Spleen (tissue), 11 donors: ENCODE measurements around the gene RAD51. TPM values are rescaled to one million over a fixed set of nuclear protein-coding genes. Genes with fewer than 3 reads are reported as not detected.

Experiments used
- DNase-seq: peaks from one replicate; pipeline ENCODE4 v3.0.0-alpha.2; 2020
- H3K27ac ChIP-seq, 8 donors: fragments of 200-600 bp; sonication (generic) in 7 of 8; 1 replicate in 4 of 8; 2 replicates in 4 of 8; pipeline versions ENCODE4 v1.5.0 to v1.8.0; 2016 to 2021; ENCODE audit warnings: inconsistent platforms in 4 of 8, mild to moderate bottlenecking in 4 of 8, moderate library complexity in 1 of 8
- H3K27me3 ChIP-seq, 7 donors: fragments of 200-600 bp; sonication (generic) in 6 of 7; replicated peaks in 1 of 7; 1 replicate in 4 of 7; 2 replicates in 3 of 7; pipeline versions ENCODE4 v1.5.0 to v1.8.0; 2016 to 2021; ENCODE audit warnings: inconsistent platforms in 3 of 7, mild to moderate bottlenecking in 1 of 7
- H3K36me3 ChIP-seq, 6 donors: fragments of 200-600 bp; sonication (generic) in 5 of 6; 1 replicate in 4 of 6; 2 replicates in 2 of 6; pipeline versions ENCODE4 v1.5.0 to v1.8.0; 2016 to 2021; ENCODE audit warnings: inconsistent platforms in 2 of 6
- H3K4me1 ChIP-seq, 6 donors: fragments of 200-600 bp; sonication (generic) in 5 of 6; 1 replicate in 3 of 6; 2 replicates in 3 of 6; pipeline versions ENCODE4 v1.5.0 to v1.8.0; 2016 to 2021; ENCODE audit warnings: inconsistent platforms in 3 of 6
- H3K4me3 ChIP-seq, 8 donors: fragments of 200-600 bp; sonication (generic) in 7 of 8; 1 replicate in 4 of 8; 2 replicates in 4 of 8; pipeline versions ENCODE4 v1.5.0 to v1.8.0; 2016 to 2021; ENCODE audit warnings: inconsistent platforms in 4 of 8, mild to moderate bottlenecking in 4 of 8, moderate library complexity in 2 of 8
- H3K9me3 ChIP-seq, 8 donors: fragments of 200-600 bp; sonication (generic) in 7 of 8; 1 replicate in 4 of 8; 2 replicates in 4 of 8; pipeline versions ENCODE4 v1.5.0 to v1.8.0; 2016 to 2021; ENCODE audit warnings: inconsistent platforms in 4 of 8
- POLR2A ChIP-seq, 3 donors: fragments of 450-650 bp; IDR thresholded peaks; one replicate each; pipeline ENCODE4 v1.5.1; 2017; ENCODE audit warnings: antibody characterized with exemption in 3 of 3, mild to moderate bottlenecking in 1 of 3
- POLR2AphosphoS5 ChIP-seq, 3 donors: sonication (generic); formaldehyde crosslinking; IDR thresholded peaks; one replicate each; pipeline ENCODE4 v1.5.1; 2017; ENCODE audit warnings: antibody characterized with exemption in 3 of 3
- WGBS, 5 donors: extraction: QIAGEN DNeasy Blood & Tissue Kit in 3 of 5; methylation state at CpG; one replicate each; pipeline versions ENCODE4 v1.1.5 to v1.1.7; 2013 to 2018; 5-methylcytosine and 5-hydroxymethylcytosine counted together
- intact Hi-C: fragments of 100-400 bp; cut with DNase I; formaldehyde crosslinking; loops from one replicate; pipeline ENCODE4 v1.15.0; 2023; ENCODE audit warnings: low total_unique reads
- polyA plus RNA-seq, 3 donors: library from polyadenylated mRNA; stranded (reverse); fragments of 200-250 nt; gene quantifications; one replicate each; pipeline ENCODE4 v1.2.1, GENCODE V29; 2013
- total RNA-seq, 7 donors: library from RNA; depleted of rRNA in 3 of 7; stranded (reverse); fragments of >200 nt in 3 of 7; fragmentation: NEBNext Ultra II Directional in 4 of 7; extraction: Animal tissue kit (Norgen Biotek cat#: 25700) in 4 of 7; gene quantifications; one replicate each; pipeline versions ENCODE4 v1.1.0 to v1.2.1, GENCODE V29; 2016 to 2021
- TF ChIP-seq, protein P1 (sequence below), 11 experiments: fragments of 200-600 bp in 7 of 11; fragments of 450-650 bp in 4 of 11; sonication (generic) in 4 of 11; IDR thresholded peaks in 8 of 11; conservative IDR thresholded peaks in 3 of 11; 1 replicate in 7 of 11; 2 replicates in 4 of 11; pipeline versions ENCODE4 v1.4.0 to v1.8.0; 2016 to 2021; ENCODE audit warnings: antibody characterized with exemption in 11 of 11, inconsistent platforms in 4 of 11, mild to moderate bottlenecking in 1 of 11
- donor health status: healthy with polysubstance abuse.
- donor health status: DM: no; HTN: no; CAD: no; lungs with moderate emphysema.
- donor health status: DM: no; HTN: no; CAD: no.
- donor health status: Bipolar disorder and iron deficiency.
- donor health status: healthy.
- donor health status: DM: no; HTN: no; CAD: no.
- donor health status: DM: yes; HTN: yes; CAD: no.

The RAD51 gene
- total and polyA plus RNA-seq, 10 donors, result 0.43 to 5.5 (median 2.5) TPM

GRCh38 chr15:40739854-40740253 lies 44.9 kb downstream of the RAD51 start:
- intact Hi-C loops, result no loop called here
- H3K27ac ChIP-seq, result no peak overlapping the region
- no peaks in the 10 kb centered on the region for H3K27me3 ChIP-seq
- WGBS, 5 donors, result 92 to 100% (median 98%) methylated on average over 2 of the region's 2 CpGs
- TF ChIP-seq POLR2A (IDR thresholded peaks at IDR 0.05), result no peak
- no peak for TF ChIP-seq POLR2AphosphoS5 (IDR thresholded peaks at IDR 0.05)
- no peaks in the 10 kb centered on the region for H3K9me3 ChIP-seq
- peaks cover 3 to 100% (median 78%) of the 10 kb centered on the region in 6 donors for H3K36me3 ChIP-seq
- DNase-seq, result no peak
- H3K4me3 ChIP-seq, result no peak overlapping the region
- H3K4me1 ChIP-seq, result peaks cover 0 to 17% (median 0%) of the 10 kb centered on the region in 6 donors

DNA sequence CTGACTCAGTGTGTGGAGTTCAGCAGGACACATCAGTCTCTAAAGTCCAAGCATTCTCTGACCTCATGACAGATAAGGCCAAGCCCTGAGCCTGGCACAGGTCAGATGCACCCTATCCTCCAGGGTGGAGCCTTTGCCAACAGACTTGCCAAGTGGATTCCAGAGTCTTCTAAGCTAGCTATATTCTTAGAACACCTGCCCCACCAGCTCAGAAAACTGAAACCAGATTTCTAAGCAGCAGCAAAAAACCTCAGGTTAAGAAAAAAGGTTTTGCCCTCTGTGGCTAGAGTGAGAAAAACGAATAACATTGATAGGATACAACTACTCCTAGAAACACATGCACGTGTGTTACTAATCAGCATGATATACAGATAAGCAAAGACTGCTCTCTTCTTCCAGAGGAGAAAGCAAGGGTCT lies 48.5 kb downstream of the RAD51 start:
- Histone ChIP-seq H3K4me1 (peaks cover 0 to 38% (median 5%) of the 10 kb centered on the region in 6 donors), H3K27me3 (no peaks in the 10 kb centered on the region), H3K4me3 (no peak overlapping the region), H3K36me3 (peaks cover 0 to 99% (median 53%) of the 10 kb centered on the region in 6 donors), H3K27ac (peak overlapping the region in 5 of 8 donors; percentile 15 to 80 (median 62)), H3K9me3 (no peaks in the 10 kb centered on the region)
- intact Hi-C loops, result no loop called here
- no peak for DNase-seq
- 69 to 83% (median 75%) methylated on average over 2 of the region's 2 CpGs for WGBS, 5 donors
- TF ChIP-seq POLR2AphosphoS5 (IDR thresholded peaks at IDR 0.05) (no peak), POLR2A (IDR thresholded peaks at IDR 0.05) (no peak)
- TF ChIP-seq, protein P1, sequence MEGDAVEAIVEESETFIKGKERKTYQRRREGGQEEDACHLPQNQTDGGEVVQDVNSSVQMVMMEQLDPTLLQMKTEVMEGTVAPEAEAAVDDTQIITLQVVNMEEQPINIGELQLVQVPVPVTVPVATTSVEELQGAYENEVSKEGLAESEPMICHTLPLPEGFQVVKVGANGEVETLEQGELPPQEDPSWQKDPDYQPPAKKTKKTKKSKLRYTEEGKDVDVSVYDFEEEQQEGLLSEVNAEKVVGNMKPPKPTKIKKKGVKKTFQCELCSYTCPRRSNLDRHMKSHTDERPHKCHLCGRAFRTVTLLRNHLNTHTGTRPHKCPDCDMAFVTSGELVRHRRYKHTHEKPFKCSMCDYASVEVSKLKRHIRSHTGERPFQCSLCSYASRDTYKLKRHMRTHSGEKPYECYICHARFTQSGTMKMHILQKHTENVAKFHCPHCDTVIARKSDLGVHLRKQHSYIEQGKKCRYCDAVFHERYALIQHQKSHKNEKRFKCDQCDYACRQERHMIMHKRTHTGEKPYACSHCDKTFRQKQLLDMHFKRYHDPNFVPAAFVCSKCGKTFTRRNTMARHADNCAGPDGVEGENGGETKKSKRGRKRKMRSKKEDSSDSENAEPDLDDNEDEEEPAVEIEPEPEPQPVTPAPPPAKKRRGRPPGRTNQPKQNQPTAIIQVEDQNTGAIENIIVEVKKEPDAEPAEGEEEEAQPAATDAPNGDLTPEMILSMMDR (IDR thresholded peaks at IDR 0.05 in 8 of 11, conservative IDR thresholded peaks at IDR 0.05 in 3 of 11), result no peak

DNA sequence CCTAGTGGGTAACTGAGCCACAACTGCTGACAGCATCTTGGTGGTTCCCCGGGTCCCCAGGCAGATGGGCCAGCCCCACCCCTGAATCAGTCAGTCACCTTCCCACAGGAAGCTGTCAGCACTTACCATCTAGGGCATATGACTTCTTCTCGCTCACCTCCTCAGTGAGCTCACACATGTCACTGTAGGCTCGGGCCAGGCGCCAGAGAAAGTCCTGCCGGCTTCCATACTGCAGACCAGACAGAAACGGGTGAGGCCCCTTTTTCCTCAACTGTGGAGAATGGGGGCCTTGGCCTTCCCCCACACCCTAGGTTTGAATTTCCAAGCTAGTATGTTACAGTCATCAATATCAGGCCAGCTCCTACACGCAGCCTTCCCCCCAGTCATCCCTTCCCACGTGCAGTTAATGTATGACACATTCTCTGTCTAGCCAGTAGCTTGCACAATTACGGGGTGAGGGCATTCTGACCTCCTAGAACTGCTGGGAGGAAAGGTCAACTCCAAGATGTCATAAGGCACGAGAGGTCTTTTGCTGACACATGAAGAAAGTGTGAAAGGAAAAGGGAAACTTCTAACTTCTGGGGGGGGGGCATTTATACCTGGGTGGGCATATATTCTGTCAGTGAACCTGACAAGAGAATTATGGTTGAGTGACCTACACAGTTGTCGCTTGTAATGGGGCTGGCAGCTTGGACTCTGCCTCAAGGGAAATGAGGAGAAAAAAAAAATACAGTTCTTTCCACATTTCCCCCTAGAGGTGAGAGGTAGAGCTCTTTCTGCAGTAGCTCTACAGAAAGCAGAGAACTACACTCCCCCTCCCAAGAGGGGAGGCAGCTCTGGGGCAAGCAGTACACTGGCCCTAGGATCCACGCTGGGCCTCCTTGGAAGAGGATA lies 49.2 kb downstream of the RAD51 start:
- H3K36me3 ChIP-seq, result peaks cover 0 to 99% (median 53%) of the 10 kb centered on the region in 6 donors
- H3K9me3 ChIP-seq, result no peaks in the 10 kb centered on the region
- intact Hi-C loops, result no loop called here
- no peak for TF ChIP-seq POLR2A (IDR thresholded peaks at IDR 0.05)
- no peak for TF ChIP-seq POLR2AphosphoS5 (IDR thresholded peaks at IDR 0.05)
- TF ChIP-seq, protein P1 (IDR thresholded peaks at IDR 0.05 in 8 of 11, conservative IDR thresholded peaks at IDR 0.05 in 3 of 11), result no peak
- H3K27me3 ChIP-seq, result no peaks in the 10 kb centered on the region
- no peak overlapping the region for H3K4me3 ChIP-seq
- peak; percentile 75 for DNase-seq
- H3K4me1 ChIP-seq, result peaks cover 0 to 40% (median 5%) of the 10 kb centered on the region in 6 donors
- peak overlapping the region in 5 of 8 donors; percentile 5 to 80 (median 62) for H3K27ac ChIP-seq
- 67 to 79% (median 72%) methylated on average over 12 of the region's 12 CpGs for whole genome bisulfite sequencing, 5 donors

DNA sequence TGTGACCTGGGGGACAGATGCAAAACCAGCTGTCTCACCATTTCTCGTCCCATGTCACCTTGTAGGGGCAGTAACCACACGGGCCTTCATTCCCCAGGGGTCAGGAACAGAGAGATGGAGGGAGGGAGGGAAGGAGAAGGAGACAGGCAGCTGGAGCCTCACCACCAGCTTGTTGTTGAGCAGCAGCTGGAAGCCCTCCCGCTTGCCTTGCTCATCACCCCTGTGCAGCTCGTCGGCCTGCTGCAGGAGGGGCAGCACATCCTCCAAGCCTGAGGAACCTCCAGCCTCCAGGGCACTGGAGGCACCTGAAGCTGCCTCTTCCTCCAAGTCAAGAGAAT lies 49.8 kb downstream of the RAD51 start:
- H3K27ac ChIP-seq, result peak overlapping the region in 3 of 8 donors; percentile 62 to 80 (median 67)
- H3K4me1 ChIP-seq, result peaks cover 0 to 40% (median 5%) of the 10 kb centered on the region in 6 donors
- 78 to 90% (median 85%) methylated on average over 4 to 5 of the region's 5 CpGs for WGBS, 5 donors
- TF ChIP-seq POLR2AphosphoS5 (IDR thresholded peaks at IDR 0.05), result no peak
- no peak for TF ChIP-seq POLR2A (IDR thresholded peaks at IDR 0.05)
- TF ChIP-seq, protein P1 (IDR thresholded peaks at IDR 0.05 in 8 of 11, conservative IDR thresholded peaks at IDR 0.05 in 3 of 11), result no peak
- no peak for DNase-seq
- H3K36me3 ChIP-seq, result peaks cover 0 to 99% (median 50%) of the 10 kb centered on the region in 6 donors
- no peaks in the 10 kb centered on the region for H3K27me3 ChIP-seq
- H3K9me3 ChIP-seq, result no peaks in the 10 kb centered on the region
- intact Hi-C loops, result no loop called here
- H3K4me3 ChIP-seq, result no peak overlapping the region
